ENCODE results near the gene NNMT. TPM values are rescaled to one million over a fixed set of nuclear protein-coding genes. Genes with fewer than 3 reads are reported as not detected.

Gene NNMT
- total and polyA plus RNA-seq, 10 donors = 131 to 324 (median 229) TPM

DNA sequence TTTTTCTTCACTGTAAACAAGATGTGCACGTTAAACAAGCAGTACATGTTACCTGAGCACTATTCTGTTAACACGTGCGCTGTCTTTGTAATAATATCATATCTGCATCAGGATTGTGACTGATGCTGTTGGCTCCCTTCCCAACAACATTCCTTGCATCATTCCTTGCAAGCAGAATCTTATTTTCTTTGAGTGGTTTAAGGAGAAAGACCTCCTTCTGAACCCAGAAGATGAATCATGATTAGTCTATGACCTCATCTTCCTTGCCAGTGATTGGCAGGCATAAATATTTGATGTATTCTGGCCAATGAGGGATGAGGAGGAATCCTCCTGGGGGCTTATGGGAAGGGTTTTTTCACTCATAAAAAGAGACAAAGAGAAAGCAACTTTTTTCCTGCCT lies 57.9 kb downstream of the NNMT start:
- WGBS, 5 donors = 84 to 90% (median 86%) methylated on average over 3 of the region's 3 CpGs
- Histone ChIP-seq H3K27me3 (replicated peaks in 1 of 7) (no peaks in the 10 kb centered on the region), H3K27ac (no peak overlapping the region), H3K36me3 (no peaks in the 10 kb centered on the region), H3K4me3 (no peak overlapping the region), H3K9me3 (no peaks in the 10 kb centered on the region), H3K4me1 (no peaks in the 10 kb centered on the region)
- TF ChIP-seq, protein P1, sequence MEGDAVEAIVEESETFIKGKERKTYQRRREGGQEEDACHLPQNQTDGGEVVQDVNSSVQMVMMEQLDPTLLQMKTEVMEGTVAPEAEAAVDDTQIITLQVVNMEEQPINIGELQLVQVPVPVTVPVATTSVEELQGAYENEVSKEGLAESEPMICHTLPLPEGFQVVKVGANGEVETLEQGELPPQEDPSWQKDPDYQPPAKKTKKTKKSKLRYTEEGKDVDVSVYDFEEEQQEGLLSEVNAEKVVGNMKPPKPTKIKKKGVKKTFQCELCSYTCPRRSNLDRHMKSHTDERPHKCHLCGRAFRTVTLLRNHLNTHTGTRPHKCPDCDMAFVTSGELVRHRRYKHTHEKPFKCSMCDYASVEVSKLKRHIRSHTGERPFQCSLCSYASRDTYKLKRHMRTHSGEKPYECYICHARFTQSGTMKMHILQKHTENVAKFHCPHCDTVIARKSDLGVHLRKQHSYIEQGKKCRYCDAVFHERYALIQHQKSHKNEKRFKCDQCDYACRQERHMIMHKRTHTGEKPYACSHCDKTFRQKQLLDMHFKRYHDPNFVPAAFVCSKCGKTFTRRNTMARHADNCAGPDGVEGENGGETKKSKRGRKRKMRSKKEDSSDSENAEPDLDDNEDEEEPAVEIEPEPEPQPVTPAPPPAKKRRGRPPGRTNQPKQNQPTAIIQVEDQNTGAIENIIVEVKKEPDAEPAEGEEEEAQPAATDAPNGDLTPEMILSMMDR (IDR thresholded peaks at IDR 0.05 in 8 of 11, conservative IDR thresholded peaks at IDR 0.05 in 3 of 11) = no peak
- TF ChIP-seq POLR2AphosphoS5 (IDR thresholded peaks at IDR 0.05) (no peak), POLR2A (IDR thresholded peaks at IDR 0.05) (no peak)
- intact Hi-C loops (cut with DNase I; ENCODE audit: low total_unique reads) = no loop called here
- DNase-seq = no peak

DNA sequence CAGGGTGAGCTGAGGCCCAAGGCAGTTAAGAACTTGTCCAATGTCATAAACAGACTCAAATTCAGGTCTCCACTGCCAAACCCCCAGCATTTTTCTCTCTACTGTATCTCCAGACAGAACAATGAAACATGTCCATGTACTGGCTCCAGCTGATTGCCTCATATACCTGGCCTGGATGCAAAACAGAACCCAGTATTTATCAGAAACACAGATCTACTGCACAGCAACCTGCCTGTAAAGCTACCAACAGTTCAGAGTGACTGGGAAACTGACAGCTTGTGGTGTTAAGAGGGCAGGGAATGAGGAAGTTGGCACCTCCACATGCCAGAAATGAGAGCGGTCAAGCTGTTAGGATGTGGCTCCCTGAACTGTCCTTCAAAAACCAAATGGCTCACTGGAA lies 62.5 kb downstream of the NNMT start:
- DNase-seq = no peak
- intact Hi-C loops (cut with DNase I; ENCODE audit: low total_unique reads) = no loop called here
- Histone ChIP-seq H3K27me3 (replicated peaks in 1 of 7) (no peaks in the 10 kb centered on the region), H3K4me1 (no peaks in the 10 kb centered on the region), H3K9me3 (no peaks in the 10 kb centered on the region), H3K36me3 (no peaks in the 10 kb centered on the region), H3K4me3 (no peak overlapping the region), H3K27ac (no peak overlapping the region)
- 10 to 47% (median 12%) methylated on average over 1 of the region's 1 CpG for WGBS, 5 donors
- TF ChIP-seq, protein P1 (IDR thresholded peaks at IDR 0.05 in 8 of 11, conservative IDR thresholded peaks at IDR 0.05 in 3 of 11) = no peak
- TF ChIP-seq POLR2A (IDR thresholded peaks at IDR 0.05) (no peak), POLR2AphosphoS5 (IDR thresholded peaks at IDR 0.05) (no peak)

DNA sequence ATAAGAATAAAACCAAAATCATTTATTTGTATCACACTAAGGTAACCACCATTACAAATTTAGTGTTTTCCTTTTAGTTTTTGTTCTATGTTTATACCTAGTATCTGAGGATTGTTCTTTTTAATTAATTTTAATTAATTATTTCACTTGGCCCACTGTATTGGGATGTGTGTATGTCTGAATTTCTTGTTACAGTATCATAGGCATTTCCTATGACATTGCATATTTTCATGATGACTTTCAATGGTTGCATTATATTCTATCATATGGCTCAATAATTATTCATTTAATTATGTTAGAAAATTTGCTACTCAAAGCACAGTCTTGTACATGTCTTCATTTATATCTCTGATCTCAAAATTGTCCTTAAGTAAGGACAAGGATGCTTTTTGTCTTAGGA lies 63.1 kb downstream of the NNMT start:
- Histone ChIP-seq H3K27me3 (replicated peaks in 1 of 7) (no peaks in the 10 kb centered on the region), H3K4me3 (no peak overlapping the region), H3K4me1 (no peaks in the 10 kb centered on the region), H3K36me3 (no peaks in the 10 kb centered on the region), H3K9me3 (no peaks in the 10 kb centered on the region), H3K27ac (no peak overlapping the region)
- TF ChIP-seq, protein P1 (IDR thresholded peaks at IDR 0.05 in 8 of 11, conservative IDR thresholded peaks at IDR 0.05 in 3 of 11) = no peak
- TF ChIP-seq POLR2AphosphoS5 (IDR thresholded peaks at IDR 0.05) (no peak), POLR2A (IDR thresholded peaks at IDR 0.05) (no peak)
- intact Hi-C loops (cut with DNase I; ENCODE audit: low total_unique reads) = no loop called here
- DNase-seq = no peak

DNA sequence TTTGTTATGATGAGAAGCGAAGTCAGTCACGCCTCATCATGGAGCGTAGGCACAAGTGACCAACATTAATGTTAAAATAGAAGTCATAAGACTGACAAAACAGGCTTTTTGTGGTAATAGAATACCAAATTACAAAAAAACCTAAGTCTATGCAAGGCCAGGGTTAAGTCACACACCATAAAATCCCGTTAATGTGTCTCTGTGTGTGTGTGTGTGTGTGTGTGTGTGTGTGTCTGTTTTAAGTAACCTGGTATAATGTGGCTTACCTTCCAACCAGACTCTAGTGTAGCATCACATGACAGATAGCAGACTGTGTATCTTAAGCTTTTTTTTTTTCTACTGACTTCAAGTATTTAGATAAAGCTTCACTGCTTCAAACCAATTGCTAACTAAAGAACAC lies 66.1 kb downstream of the NNMT start:
- H3K4me1 ChIP-seq = no peaks in the 10 kb centered on the region
- no peak for DNase-seq
- peaks cover 0 to 5% (median 0%) of the 10 kb centered on the region in 7 donors for H3K27me3 ChIP-seq (replicated peaks in 1 of 7)
- H3K27ac ChIP-seq = no peak overlapping the region
- no peaks in the 10 kb centered on the region for H3K36me3 ChIP-seq
- H3K9me3 ChIP-seq = no peaks in the 10 kb centered on the region
- WGBS, 5 donors = 86 to 91% (median 88%) methylated on average over 4 of the region's 4 CpGs
- TF ChIP-seq POLR2AphosphoS5 (IDR thresholded peaks at IDR 0.05) = no peak
- no peak for TF ChIP-seq POLR2A (IDR thresholded peaks at IDR 0.05)
- TF ChIP-seq, protein P1 (IDR thresholded peaks at IDR 0.05 in 8 of 11, conservative IDR thresholded peaks at IDR 0.05 in 3 of 11) = no peak
- intact Hi-C loops (cut with DNase I; ENCODE audit: low total_unique reads) = no loop called here
- no peak overlapping the region for H3K4me3 ChIP-seq

Data from spleen (tissue), 11 donors.